OCI-M2 (cell line): ENCODE measurements around the gene KIAA2012.

Source experiments
- DNase-seq: peaks from one replicate; lab custom pipeline; 2025; ENCODE audit not compliant: unreplicated experiment; lab: John Stamatoyannopoulos, UW

KIAA2012 gene

DNA sequence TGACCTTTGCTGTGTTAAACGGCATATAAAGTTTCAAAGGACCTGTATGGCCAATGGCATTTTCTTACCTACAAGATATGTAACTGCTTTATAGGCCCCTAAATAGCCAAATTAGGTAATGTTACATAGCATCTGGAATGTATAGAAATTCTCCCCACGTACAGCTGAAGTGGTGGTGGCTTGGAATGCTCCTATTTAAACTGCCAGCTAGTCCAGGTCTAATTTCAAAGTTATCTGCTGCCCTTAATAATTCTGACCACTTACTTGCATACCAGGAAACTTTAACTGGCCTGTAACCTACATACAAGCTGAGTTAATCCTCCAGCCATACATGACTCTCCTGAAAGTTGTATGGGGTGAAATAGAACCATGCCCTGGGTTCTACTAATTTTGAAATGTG, 1.3 kb downstream of the KIAA2012 start:
- no peak for DNase-seq

DNA sequence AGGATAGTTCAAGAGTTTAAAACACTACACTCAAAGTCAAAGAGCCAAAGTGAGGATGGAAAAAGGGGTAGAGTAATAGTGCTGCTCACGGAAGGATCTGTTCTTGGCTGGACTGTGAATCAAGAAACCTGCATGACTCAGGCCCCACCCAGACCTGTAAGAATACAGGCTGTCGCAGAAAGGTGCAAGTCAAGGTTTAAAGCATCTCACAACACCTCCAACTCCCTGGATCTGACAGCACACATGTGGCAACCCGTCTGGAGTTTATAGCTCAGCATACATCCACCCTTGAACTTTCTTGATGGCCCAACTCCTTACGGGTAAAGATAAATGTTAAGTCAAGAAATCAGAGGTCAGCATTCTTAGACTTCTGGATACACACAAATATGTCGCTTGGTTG, 6.3 kb downstream of the KIAA2012 start:
- DNase-seq = no peak

DNA sequence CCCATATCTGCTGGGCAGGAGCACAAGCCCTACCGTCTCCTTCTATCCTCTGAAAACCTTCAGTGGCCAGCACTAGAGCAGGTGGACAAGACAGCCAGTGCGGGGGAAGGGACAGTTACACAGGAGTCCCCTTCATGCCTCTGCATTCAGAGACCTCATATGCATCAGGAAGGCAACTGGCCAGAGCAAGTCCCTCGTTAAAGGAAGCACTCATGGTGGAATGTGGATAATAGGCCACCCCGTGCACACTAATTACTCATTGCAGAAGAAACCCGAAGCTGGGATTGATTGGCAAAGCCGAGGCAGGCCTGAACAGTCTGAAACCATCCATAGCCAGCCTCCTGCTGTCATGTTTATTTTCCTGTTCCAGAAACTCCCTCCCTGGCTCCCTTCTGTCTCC, 11.2 kb downstream of the KIAA2012 start:
- DNase-seq = no peak

DNA sequence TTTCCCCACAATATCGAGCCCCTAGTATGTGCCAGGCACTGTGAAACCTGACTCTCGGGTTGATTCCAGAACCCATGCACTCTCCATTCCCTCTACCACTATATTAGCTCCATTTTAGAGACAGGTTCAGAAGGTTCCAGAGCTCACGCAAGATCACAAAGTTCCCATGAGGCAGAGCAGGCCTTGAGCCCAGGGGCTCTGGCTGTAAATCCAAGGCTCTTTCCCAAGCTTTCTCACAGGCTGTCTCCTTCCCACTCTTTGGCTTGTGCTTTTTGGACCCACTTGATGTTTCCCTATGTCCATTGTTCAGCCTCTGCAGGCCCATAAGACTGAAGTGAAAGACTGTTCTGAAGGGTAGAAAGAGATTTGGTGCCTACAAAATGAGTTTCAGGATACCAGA, 15.7 kb downstream of the KIAA2012 start:
- DNase-seq = no peak

DNA sequence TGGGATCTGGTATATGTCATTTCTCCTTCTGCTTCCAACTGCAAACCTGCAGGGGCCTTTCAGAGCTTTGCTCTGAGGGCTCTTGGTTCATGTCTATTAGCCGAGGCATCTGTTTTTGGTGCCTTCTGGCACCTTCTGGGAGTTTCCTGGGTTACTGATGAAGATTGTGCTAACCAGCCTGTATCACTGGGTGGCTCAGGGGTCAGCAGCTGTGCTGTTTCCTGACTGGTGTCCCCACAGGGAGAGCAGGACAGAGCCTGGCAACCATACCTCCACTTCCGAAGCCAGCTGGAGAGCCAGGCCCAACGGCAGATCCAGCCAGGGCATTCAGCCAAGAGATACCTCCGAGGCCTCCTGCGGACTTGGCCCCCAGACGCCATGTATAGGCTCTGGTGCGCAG, 17.5 kb downstream of the KIAA2012 start:
- DNase-seq = no peak

DNA sequence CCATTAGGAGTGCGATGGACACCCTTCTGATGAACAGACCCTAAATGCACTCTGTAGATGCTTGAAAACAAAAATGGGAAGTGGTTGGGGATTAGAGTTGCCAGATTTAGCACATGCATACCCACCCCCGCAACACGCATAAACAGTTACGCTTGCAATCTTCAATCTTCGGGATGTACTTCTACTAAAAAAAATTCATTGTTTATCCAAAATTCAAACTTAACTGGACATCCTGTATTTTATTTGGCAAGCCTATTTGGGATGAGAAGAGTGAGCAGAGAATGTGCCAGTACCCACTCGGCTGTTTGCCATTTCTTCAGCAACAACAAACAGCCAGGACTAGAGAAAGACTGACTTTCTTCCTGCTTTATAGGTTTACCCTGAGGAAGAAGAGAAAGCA, 18.4 kb downstream of the KIAA2012 start:
- no peak for DNase-seq

DNA sequence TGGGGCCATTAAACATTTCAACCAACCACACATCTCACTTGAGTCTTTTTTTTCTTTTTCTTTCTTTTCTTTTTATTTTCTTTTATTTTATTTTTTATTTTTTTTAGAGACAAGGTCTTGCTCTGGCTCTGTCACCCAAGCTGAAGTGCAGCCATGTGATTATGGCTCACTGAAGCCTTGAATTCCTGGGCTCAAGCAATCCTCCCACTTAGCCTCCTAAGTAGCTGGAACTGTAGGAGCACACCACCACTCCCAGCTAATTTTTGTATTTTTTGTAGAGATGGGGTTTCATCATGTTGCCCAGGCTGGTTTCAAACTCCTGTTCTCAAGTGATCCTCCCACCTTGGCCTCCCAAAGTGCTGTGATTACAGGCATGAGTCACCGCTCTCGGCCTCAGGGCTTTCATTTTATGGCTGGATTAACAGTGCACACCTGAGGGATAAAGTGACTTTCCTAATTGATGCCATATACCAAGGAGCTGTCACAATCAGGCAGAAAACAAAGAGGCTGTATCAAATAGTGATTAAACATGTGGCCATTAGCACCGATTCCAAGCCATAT, 21.5 kb downstream of the KIAA2012 start:
- no peak for DNase-seq

DNA sequence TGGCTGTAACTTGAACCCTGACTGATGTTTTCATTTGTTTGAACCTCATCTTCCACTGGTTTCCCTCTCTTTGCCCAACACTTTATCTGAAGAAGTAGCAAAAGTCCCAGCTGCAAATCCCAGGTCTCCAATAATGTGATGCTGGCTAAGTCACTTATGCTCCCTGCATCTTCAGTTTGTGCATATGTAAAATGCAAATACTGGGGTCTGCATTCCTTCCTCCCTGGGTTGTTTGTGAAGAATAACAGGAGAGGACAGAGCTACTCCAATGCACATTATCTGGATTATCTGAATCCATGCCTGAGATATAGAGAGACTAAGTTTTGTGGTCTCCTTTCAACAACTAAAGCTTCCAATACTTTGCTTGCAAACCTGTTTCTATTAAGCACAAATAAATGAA, 22.2 kb downstream of the KIAA2012 start:
- no peak for DNase-seq

DNA sequence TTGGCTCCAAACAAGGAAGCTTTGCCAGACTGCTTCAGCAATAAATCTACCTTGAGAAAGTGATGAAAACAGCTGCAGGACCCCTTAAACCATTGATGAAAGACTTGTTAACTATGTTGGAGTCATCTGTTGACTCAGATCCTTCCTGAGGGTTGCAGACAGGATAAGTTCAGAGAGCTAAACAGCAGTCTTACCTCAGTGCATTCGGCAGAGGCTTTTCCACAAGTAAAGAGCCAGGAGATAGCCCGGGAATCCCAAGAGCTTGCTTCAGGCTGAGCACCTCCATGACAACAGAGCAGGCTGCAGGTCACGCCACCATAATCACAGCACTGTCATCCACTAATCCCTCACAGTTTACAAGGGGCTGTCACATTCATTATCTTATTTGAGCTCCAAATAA, 23.7 kb downstream of the KIAA2012 start:
- DNase-seq = no peak

DNA sequence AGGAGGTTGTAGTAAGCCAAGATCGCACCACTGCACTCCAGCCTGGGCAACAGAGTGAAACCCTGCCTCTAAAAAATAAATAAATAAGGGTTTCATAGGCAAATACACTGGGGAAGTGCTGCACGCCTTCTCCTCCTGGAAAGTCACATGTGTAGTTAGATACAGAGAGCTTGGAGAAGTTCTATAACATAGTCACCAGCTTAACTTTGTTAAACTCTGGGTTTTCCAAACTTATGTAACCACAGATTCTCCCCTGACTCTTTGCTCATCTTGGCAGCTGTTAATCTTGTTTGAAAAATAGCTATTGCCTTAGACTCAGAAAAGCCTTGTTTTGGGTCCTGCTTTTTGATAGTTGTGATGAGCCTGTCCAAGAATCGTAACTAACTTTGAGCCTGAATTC, 25.2 kb downstream of the KIAA2012 start:
- DNase-seq = no peak

DNA sequence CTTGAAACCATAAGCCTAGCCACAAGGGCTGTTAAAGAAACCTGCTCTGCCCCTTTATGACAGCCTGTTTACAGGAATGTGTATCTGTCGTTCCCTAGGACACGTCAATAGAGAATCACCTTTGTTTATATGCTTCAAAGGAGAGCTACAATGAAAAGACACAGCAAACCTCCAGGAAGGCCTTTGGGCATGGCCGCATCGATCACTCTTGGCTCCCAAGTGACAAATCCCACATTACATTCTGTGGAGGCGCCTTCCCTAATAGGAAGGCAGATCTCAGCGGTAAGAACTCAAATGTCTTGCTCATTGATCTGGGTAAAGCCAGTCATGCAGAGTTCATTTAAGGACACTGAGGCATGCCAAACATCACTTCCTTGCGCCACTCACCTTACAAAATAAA, 26.5 kb downstream of the KIAA2012 start:
- no peak for DNase-seq

DNA sequence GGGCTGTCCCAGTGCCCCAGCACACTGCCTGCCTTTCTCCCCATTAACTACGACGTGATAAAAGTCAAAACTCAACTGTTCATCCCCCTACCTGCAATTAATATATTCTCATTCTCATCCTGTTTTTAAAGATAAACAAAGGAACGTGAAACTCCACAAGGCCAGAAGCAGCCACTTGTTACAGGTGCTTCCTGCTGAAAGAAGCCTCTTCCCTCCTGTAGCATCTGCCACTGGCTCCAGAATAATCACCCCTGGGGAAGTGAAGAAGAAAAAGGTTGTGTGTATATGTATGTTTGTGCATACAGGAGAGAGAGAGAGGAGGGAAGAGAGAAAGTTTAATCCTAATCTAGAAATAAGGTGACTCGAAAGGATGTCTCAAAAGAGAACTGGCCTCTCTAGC, 27.1 kb downstream of the KIAA2012 start:
- DNase-seq = no peak

DNA sequence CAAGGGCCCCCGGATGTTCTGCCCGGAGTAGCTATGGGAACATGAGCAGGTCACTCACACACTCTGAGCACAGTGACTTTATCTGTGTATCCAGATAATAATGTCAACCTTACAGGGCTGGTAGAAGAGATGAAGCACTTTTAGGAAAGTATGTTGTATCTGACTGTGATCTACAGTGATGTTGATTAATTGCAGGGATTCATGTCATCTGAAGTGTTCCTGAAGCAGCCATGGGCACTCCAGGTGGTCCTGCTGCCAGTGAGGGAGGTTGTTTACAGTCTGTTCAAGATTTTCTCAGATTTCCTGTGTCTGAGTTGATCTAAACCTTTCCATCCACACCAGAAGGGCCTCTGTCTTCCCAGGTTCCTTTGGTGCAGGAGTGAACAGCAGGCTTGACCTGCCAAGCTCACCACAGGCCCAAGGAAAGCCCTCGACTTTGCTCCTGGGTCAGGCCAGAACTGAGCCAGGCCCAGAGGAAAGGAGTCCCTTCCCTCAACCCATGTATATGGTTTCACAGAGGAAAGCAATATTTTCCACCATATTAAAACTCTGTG, 28.0 kb downstream of the KIAA2012 start:
- no peak for DNase-seq

DNA sequence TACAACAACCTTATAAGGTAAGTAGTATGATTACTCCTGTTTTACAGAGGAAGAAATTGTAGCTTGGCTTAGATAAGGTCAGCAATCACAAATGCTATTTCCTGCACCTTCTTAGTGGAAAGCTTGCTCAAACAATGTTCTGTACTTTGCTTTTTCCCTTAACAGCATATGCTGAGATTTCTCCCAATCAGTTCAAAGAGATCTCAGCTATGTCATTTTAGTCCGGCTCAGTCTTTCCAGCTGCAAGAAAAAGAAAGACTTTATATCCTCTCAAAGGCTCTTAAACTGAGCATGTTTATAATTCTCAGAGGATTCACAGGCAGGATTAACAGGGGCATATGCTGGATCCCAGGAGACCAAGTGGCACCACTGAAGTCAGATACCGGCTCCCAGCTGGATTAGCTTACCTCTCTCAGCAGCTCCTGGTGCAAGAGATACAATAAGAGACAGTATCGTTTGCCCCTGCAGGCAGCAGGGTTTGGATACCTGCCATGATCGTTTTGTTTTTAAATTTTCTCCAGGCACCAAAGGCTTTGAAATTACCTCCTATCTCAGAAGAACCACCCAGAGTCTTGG, 29.5 kb downstream of the KIAA2012 start:
- no peak for DNase-seq

DNA sequence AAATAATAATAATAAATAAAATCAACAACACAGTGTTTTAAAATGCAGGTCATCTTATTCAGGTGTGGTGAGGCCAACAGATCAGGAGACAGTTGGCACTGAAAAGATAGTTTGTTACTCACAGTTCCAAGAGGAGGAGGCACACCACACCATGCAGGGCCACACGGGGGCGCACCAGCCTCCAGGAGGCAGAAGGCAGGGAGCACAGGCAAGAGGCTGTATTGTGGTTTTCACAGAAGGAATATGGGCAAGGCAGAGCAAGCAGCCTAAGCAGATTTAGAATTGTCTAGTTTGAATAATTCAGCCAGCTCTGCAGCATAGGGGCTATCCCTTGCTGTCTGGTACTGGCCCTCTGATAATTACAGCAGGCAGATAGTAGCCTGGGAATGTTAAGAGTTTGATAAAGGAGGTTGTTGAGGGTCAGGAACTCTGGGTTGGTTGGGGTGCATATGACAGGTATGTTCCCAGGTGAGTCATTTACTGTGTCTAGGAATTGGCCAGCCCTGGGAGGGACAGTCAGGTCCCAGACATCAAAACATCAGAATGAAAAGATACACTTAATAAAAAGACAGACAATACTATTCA, 31.3 kb downstream of the KIAA2012 start:
- no peak for DNase-seq

DNA sequence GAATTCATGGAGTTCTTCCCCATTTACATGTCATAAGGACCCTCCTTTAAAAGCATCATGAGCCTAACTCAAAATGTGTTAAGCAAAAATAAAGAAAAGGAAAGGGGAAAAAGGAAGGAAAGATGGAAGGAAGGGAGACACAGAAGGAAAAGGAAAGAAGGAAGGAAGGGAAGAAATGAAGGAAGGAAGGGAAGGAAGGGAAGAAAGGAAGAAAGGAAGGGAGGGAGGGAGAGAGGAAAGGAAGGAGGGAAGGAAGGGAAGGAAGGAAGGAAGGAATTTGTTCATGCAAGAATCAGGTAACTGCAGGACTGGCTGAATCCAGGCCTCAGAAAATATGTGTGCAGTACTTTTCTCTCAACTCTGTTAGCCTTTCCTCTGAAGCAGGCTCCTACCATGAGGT, 32.0 kb downstream of the KIAA2012 start:
- DNase-seq = no peak

DNA sequence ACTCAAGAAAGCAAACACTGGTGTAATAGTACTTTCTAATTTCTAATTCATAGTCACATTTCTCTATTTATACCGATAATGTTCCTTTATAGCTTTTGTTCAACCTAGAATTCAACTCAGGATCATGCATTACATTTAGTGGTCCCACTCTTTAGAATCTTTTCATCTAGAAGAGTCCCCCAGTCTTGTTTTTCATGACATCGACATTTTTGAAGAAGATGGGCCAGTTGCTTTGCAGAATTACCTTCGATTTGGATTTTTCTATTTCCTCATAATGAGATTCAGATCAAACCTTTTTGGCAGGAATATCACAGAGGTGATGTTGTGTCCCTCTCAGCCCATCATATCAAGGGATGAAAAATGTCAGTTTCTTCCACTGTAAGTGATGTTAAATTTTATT, 35.3 kb downstream of the KIAA2012 start:
- no peak for DNase-seq

DNA sequence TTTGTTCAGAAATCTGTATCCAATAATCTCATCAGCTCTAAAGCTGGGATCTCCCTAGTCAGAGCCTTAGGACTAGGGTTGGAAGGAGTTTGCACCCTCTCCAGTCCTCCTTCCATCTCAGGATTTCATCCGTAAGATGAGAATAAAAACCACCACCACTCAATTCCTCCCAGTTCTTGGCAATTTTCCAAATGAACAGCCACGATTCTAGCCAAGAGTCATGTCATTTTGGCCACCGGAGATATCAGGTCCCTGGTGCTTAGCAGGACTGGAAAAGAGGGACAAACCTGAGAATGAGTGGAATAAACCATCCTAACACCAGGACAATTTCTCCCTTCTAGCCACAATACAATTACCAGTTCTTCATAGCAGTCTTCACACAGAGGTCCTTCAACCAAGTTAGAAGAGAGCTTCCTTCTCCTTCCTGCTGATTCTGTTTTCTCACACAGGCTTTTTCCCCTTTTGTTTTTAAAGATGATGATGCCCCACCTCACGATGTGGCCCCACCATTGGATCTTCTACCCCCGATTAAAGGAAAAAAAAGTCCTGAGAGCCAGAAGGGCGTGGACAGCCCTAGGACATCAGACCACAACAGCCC, 36.2 kb downstream of the KIAA2012 start:
- no peak for DNase-seq

DNA sequence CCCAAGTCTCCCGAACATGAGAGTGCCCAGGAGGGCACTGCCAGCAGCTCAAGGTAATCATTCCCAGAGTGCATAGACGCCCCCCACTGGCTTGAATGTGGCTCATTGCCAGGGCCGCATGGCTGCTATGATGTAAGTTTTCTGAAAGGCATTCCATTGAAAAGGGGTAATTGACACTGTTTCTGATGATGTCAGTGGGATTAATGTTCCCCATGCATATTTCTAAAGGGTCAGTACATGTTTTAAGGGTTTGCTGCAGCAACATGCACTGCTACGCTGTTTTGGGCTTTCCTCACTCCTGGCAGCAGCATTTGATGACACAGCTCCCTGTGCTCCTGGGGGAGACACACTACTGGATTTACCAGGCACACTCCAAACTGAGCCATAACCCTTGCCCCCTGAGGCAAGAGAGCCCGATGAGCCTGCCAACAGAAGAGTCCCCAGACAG, 36.7 kb downstream of the KIAA2012 start:
- DNase-seq = no peak

DNA sequence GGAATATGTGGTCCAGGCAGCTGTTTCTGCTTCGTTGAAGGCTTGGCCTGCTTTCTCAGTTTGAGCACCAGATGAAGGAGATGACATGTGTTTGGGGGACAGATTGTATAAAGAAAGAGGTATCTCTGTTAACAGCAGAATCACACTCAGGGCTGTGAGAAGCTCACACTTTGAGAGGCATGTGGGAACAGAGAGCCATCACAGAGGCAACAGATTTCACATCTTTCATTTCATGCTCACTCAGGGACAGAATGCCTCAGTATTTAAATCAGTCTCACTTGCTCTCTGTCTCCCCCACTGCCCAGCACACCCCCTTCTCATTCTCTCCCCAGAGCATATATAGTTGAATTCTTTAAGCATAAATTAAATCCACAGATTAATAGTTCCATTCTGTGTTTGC, 37.4 kb downstream of the KIAA2012 start:
- DNase-seq = no peak

DNA sequence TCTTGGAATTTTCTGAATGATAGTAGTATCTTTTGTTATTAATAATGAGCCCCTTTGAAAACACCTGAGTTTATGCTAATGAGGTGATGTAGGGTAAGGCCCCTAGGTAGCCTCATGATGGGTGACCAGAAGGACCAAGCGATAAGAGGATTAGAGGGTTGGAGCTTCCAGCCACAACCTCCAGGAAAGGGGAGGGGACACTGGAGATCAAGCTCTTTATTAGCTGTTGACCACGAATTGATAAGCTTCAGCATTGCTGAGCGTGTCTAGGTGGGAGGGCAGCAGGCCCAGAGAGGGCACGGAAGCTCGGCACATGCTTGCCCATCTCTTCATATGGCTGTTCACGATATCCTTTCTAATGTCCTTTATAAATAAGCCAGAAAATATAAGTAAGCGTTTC, 39.0 kb downstream of the KIAA2012 start:
- DNase-seq = no peak

DNA sequence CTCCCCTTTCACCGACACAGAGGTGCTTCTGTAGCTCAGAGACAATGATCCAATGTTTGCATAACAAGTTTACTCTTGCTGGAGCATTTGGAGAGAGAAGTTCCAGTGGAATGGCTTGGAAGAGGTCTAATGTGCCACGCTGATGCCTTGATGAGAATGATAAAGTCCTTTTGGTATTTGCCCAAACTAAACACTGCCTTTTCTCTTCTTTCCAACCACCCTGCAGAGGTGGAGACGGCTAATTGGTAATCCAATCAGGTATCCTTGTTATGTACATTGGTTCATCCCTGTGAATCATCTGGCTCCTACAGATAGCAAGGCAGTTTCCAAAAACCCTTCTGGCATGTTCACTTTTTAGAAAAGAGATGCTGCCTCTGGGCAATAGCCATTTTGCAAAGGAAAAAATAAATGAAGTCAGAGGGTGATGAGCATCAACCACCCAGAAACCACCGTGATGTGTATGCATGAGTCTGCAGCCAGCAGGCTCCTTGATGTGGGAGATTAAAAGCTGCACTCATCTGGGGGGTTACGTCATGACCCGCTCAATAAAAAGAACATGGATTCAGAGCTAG, 40.6 kb downstream of the KIAA2012 start:
- no peak for DNase-seq
